ENCODE data around the gene USP25.

USP25 gene

GRCh38 chr21:15894596-15894995 is 164.8 kb downstream of the USP25 start:
- no peak for DNase-seq (ENCODE audit: low read depth in 1 of 2, low spot score in 1 of 2)
- H3K4me3 ChIP-seq (replicated peaks; ENCODE audit: insufficient read depth, low read length): no peak overlapping the region

GRCh38 chr21:15895142-15896106 is 165.6 kb downstream of the USP25 start:
- TF ChIP-seq GABPA (IDR thresholded peaks at IDR 0.05; ENCODE audit: low read depth) (no peak), POLR2AphosphoS5 (IDR thresholded peaks at IDR 0.05; ENCODE audit: low read depth) (no peak), SPI1 (IDR thresholded peaks at IDR 0.05; ENCODE audit: borderline replicate concordance, low read depth) (no peak), CTCF (IDR thresholded peaks at IDR 0.05; ENCODE audit: insufficient read depth, low read length) (no peak)
- no peak overlapping the region for H3K27ac ChIP-seq (replicated peaks)
- H3K27me3 ChIP-seq (ENCODE audit: insufficient read depth, poor library complexity, severe bottlenecking): no peaks in the 10 kb centered on the region
- H3K4me3 ChIP-seq (replicated peaks; ENCODE audit: insufficient read depth, low read length): no peak overlapping the region
- no peak for DNase-seq (ENCODE audit: low read depth in 1 of 2, low spot score in 1 of 2)

More at GRCh38 chr21:15894596-15894995, 164.8 kb downstream of the USP25 start:
- Histone ChIP-seq H3K27ac (replicated peaks) (no peak overlapping the region), H3K27me3 (ENCODE audit: insufficient read depth, poor library complexity, severe bottlenecking) (no peaks in the 10 kb centered on the region)
- peak; percentile 3 for TF ChIP-seq CTCF (IDR thresholded peaks at IDR 0.05; ENCODE audit: insufficient read depth, low read length)
- no peak for TF ChIP-seq REST (IDR thresholded peaks at IDR 0.05; ENCODE audit: insufficient replicate concordance, low read depth)
- no peak for TF ChIP-seq SPI1 (IDR thresholded peaks at IDR 0.05; ENCODE audit: borderline replicate concordance, low read depth)
- no peak for TF ChIP-seq POLR2AphosphoS5 (IDR thresholded peaks at IDR 0.05; ENCODE audit: low read depth)
- TF ChIP-seq GABPA (IDR thresholded peaks at IDR 0.05; ENCODE audit: low read depth): no peak

- TF ChIP-seq REST (IDR thresholded peaks at IDR 0.05; ENCODE audit: insufficient replicate concordance, low read depth) (no peak), GABPA (IDR thresholded peaks at IDR 0.05; ENCODE audit: low read depth) (no peak), SPI1 (IDR thresholded peaks at IDR 0.05; ENCODE audit: borderline replicate concordance, low read depth) (no peak), POLR2AphosphoS5 (IDR thresholded peaks at IDR 0.05; ENCODE audit: low read depth) (no peak), CTCF (IDR thresholded peaks at IDR 0.05; ENCODE audit: insufficient read depth, low read length) (no peak)
- H3K27me3 ChIP-seq (ENCODE audit: insufficient read depth, poor library complexity, severe bottlenecking): no peaks in the 10 kb centered on the region
- H3K27ac ChIP-seq (replicated peaks): no peak overlapping the region
- H3K4me3 ChIP-seq (replicated peaks; ENCODE audit: insufficient read depth, low read length): no peak overlapping the region
- no peak for DNase-seq (ENCODE audit: low read depth in 1 of 2, low spot score in 1 of 2)
Measured at GRCh38 chr21:15896501-15896900, 166.7 kb downstream of the USP25 start.
